GM20000 (cell line): ENCODE results near the gene LMBR1.

Experiments used
- DNase-seq: peaks from one replicate; pipeline ENCODE4 v3.0.0; 2012; ENCODE audit warnings: low spot score
- CTCF ChIP-seq: IDR thresholded peaks from 2 replicates; pipeline ENCODE4 v1.5.1; 2012; ENCODE audit warnings: mild to moderate bottlenecking, control low read depth; ENCODE audit errors: extremely low read depth, missing control alignments

LMBR1 gene

GRCh38 chr7:156781972-156782371 lies 111.0 kb downstream of the LMBR1 start:
- no peak for DNase-seq

GRCh38 chr7:156780724-156781455 lies 112.1 kb downstream of the LMBR1 start:
- peak; percentile 66 for DNase-seq

More at GRCh38 chr7:156781972-156782371, 111.0 kb downstream of the LMBR1 start:
- no peak for TF ChIP-seq CTCF

GRCh38 chr7:156778668-156779067 lies 114.3 kb downstream of the LMBR1 start:
- DNase-seq = no peak
- TF ChIP-seq CTCF = no peak

More at GRCh38 chr7:156780724-156781455, 112.1 kb downstream of the LMBR1 start:
- TF ChIP-seq CTCF = no peak

GRCh38 chr7:156778201-156778600 lies 114.8 kb downstream of the LMBR1 start:
- DNase-seq = no peak
- no peak for TF ChIP-seq CTCF

GRCh38 chr7:156777364-156778069 lies 115.5 kb downstream of the LMBR1 start:
- no peak for DNase-seq
- TF ChIP-seq CTCF = no peak

- TF ChIP-seq CTCF = no peak
- DNase-seq = no peak
Observed at GRCh38 chr7:156776527-156776926, 116.5 kb downstream of the LMBR1 start.

- DNase-seq = no peak
- no peak for TF ChIP-seq CTCF
Observed at GRCh38 chr7:156773966-156774365, 119.0 kb downstream of the LMBR1 start.
